Left lung (tissue), 14 donors: ENCODE results near the gene PKP4. TPM values are rescaled to one million over a fixed set of nuclear protein-coding genes. Genes with fewer than 3 reads are reported as not detected.

Experiments
- ATAC-seq: fragments of 200-7000 bp; cut with Tn5 transposase; one replicate; pipeline ENCODE4 v1.9.1; 2020; ENCODE audit warnings: moderate library complexity
- DNase-seq, 4 donors: peaks; one replicate each; pipeline ENCODE4 v3.0.0-alpha.2; 2013 to 2020
- H3K27ac ChIP-seq, 2 donors: fragments of 200-600 bp; sonication (generic) in 1 of 2; one replicate each; pipeline versions ENCODE4 v1.5.0 to v1.8.0; 2020 to 2021
- H3K27me3 ChIP-seq, 2 donors: fragments of 200-600 bp; sonication (generic) in 1 of 2; one replicate each; pipeline versions ENCODE4 v1.5.0 to v1.8.0; 2020 to 2021
- H3K36me3 ChIP-seq, 2 donors: fragments of 200-600 bp; sonication (generic) in 1 of 2; one replicate each; pipeline versions ENCODE4 v1.5.0 to v1.8.0; 2020 to 2021
- H3K4me1 ChIP-seq, 2 donors: fragments of 200-600 bp; one replicate each; pipeline ENCODE4 v1.8.0; 2021
- H3K4me3 ChIP-seq, 2 donors: fragments of 200-600 bp; sonication (generic) in 1 of 2; one replicate each; pipeline versions ENCODE4 v1.5.0 to v1.8.0; 2020 to 2021; ENCODE audit warnings: mild to moderate bottlenecking in 1 of 2
- H3K9me3 ChIP-seq, 2 donors: fragments of 200-600 bp; sonication (generic) in 1 of 2; one replicate each; pipeline versions ENCODE4 v1.5.0 to v1.8.0; 2020 to 2021
- intact Hi-C, 2 donors: fragments of 100-400 bp; cut with DNase I; formaldehyde crosslinking; loops; one replicate each; pipeline versions ENCODE4 v1.11.2 to v1.14.2; 2022
- long read RNA-seq, 12 donors: library from polyadenylated mRNA in 2 of 12; unstranded in 2 of 12; transcript quantifications; one replicate each; pipeline ENCODE4 v2.0.0 and lab custom pipeline, GENCODE V29; 2019 to 2026
- polyA plus RNA-seq, 6 donors: library from polyadenylated mRNA; unstranded; fragments of 120-200 nt; gene quantifications; one replicate each; pipeline ENCODE4 v1.2.1, GENCODE V29; 2013; ENCODE audit not compliant: insufficient read length in 6 of 6
- total RNA-seq, 2 donors: library from RNA; stranded (reverse); fragmentation: NEBNext Ultra II Directional; extraction: Animal tissue kit (Norgen Biotek cat#: 25700); gene quantifications; one replicate each; pipeline ENCODE4 v1.2.1, GENCODE V29; 2021
- TF ChIP-seq, protein P1 (sequence below), 2 donors: fragments of 200-600 bp; sonication (generic) in 1 of 2; IDR thresholded peaks; one replicate each; pipeline versions ENCODE4 v1.5.0 to v1.8.0; 2021; ENCODE audit warnings: antibody characterized with exemption in 2 of 2
- donor health status: DM: no; HTN: yes; CAD: no.
- donor health status: DM: no; HTN: no; CAD: no.

The PKP4 gene, protein sequence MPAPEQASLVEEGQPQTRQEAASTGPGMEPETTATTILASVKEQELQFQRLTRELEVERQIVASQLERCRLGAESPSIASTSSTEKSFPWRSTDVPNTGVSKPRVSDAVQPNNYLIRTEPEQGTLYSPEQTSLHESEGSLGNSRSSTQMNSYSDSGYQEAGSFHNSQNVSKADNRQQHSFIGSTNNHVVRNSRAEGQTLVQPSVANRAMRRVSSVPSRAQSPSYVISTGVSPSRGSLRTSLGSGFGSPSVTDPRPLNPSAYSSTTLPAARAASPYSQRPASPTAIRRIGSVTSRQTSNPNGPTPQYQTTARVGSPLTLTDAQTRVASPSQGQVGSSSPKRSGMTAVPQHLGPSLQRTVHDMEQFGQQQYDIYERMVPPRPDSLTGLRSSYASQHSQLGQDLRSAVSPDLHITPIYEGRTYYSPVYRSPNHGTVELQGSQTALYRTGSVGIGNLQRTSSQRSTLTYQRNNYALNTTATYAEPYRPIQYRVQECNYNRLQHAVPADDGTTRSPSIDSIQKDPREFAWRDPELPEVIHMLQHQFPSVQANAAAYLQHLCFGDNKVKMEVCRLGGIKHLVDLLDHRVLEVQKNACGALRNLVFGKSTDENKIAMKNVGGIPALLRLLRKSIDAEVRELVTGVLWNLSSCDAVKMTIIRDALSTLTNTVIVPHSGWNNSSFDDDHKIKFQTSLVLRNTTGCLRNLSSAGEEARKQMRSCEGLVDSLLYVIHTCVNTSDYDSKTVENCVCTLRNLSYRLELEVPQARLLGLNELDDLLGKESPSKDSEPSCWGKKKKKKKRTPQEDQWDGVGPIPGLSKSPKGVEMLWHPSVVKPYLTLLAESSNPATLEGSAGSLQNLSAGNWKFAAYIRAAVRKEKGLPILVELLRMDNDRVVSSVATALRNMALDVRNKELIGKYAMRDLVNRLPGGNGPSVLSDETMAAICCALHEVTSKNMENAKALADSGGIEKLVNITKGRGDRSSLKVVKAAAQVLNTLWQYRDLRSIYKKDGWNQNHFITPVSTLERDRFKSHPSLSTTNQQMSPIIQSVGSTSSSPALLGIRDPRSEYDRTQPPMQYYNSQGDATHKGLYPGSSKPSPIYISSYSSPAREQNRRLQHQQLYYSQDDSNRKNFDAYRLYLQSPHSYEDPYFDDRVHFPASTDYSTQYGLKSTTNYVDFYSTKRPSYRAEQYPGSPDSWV
- 10 to 100 TPM; 48.3 to 57.8 TPM for total RNA-seq
- 100 to 1,000 TPM in 5 of 6 donors, 10 to 100 TPM in 1; 96.2 to 129 (median 119) TPM for polyA plus RNA-seq
- long read RNA-seq, donor 1, transcript PKP4-212 (3 exons, 452 nt): major isoform, 13 of 28 reads
- long read RNA-seq, donor 1, transcript PKP4-213 (4 exons, 1,566 nt): minor isoform, 5 of 28 reads
- long read RNA-seq, donor 1, partial matches to known transcripts: 10 of 28 reads
- long read RNA-seq, donor 1, other reads (novel, unspliced or antisense): 0 of 28 reads
- long read RNA-seq, donor 2, transcript PKP4-212 (3 exons, 452 nt): major isoform, 6 of 12 reads
- long read RNA-seq, donor 2, partial matches to known transcripts: 5 of 12 reads
- long read RNA-seq, donor 2, other reads (novel, unspliced or antisense): 0 of 12 reads
- long read RNA-seq, donor 3, partial matches to known transcripts: 0 of 1 reads
- long read RNA-seq, donor 3, other reads (novel, unspliced or antisense): 0 of 1 reads
- long read RNA-seq, donor 4, partial matches to known transcripts: 1 of 3 reads
- long read RNA-seq, donor 4, other reads (novel, unspliced or antisense): 2 of 3 reads
- long read RNA-seq, donor 5, partial matches to known transcripts: 0 of 4 reads
- long read RNA-seq, donor 5, other reads (novel, unspliced or antisense): 0 of 4 reads
- long read RNA-seq, donor 6, partial matches to known transcripts: 0 of 2 reads
- long read RNA-seq, donor 6, other reads (novel, unspliced or antisense): 0 of 2 reads
- long read RNA-seq, donor 7, partial matches to known transcripts: 8 of 12 reads
- long read RNA-seq, donor 7, other reads (novel, unspliced or antisense): 0 of 12 reads
- long read RNA-seq, donor 8, partial matches to known transcripts: 112 of 117 reads
- long read RNA-seq, donor 8, other reads (novel, unspliced or antisense): 0 of 117 reads
- long read RNA-seq, donor 9: 0 reads
- long read RNA-seq, donor 10, partial matches to known transcripts: 2 of 2 reads
- long read RNA-seq, donor 10, other reads (novel, unspliced or antisense): 0 of 2 reads
- long read RNA-seq, donor 11, full-length matches to known transcripts: 11 of 189 reads
- long read RNA-seq, donor 11, partial matches to known transcripts: 178 of 189 reads
- long read RNA-seq, donor 11, other reads (novel, unspliced or antisense): 0 of 189 reads
- long read RNA-seq, donor 12, partial matches to known transcripts: 0 of 5 reads
- long read RNA-seq, donor 12, other reads (novel, unspliced or antisense): 0 of 5 reads

DNA sequence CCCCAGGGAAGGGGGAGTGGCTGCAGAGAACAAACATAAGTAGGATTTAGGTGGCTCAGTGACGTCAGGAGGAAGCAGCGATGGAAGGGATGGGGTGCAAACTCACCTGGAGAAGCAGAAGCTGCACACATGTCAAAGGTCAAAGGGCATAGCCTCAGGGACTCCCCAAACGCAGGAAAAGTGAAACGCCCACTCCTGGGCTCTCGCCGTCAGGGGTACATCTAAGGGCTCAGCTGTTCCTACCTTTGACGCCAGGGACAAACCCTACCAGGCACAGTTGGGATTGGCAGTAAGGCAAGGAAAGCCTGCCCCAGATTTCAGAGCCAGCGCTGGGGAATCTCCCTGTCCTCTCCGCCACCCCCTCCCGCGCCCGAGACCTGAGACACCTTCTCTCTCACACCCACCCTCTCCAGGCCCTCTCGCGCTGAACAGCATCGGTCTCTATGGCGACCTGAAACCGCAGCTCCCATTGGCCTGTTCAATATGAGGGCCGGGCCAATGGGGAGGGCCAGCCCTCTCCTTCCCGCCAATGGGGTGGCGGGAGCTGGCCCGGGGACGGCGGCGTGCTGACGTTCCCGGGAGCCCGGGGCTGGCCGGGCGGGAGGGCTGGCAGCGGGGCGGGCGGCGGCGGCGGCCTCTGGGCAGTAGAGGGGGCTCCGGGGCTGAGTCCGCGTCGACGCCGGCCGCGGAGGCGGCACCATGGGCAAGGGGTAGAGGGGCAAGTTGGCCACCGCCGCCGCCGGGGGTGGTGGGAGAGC lies at the start of gene PKP4, which contains the start of gene CCDC148:
PKP4 (plus strand) TSS at position 644 of the 758 bp plus-strand sequence. CDS start 76,233 bp downstream, outside the sequence.
CCDC148 (minus strand) TSS at position 445 of the 758 bp plus-strand sequence; CDS start at position 131, 314 bp downstream.
- peaks cover 0 to 40% of the 10 kb centered on the region in 2 donors for H3K4me1 ChIP-seq
- H3K36me3 ChIP-seq: no peaks in the 10 kb centered on the region
- intact Hi-C loops: loop anchor here in 1 of 2 donors (10.0 kb wide), 1 partner anchor 272 kb away; no protein-coding TSS in a partner anchor
- DNase-seq (peak; percentile 91 to 97 (median 94)), ATAC-seq (peak; percentile 90)
- H3K9me3 ChIP-seq: no peaks in the 10 kb centered on the region
- H3K27me3 ChIP-seq: no peaks in the 10 kb centered on the region
- H3K27ac ChIP-seq: peak within 1 kb of the TSS; percentile 86 to 94
- TF ChIP-seq, protein P1, sequence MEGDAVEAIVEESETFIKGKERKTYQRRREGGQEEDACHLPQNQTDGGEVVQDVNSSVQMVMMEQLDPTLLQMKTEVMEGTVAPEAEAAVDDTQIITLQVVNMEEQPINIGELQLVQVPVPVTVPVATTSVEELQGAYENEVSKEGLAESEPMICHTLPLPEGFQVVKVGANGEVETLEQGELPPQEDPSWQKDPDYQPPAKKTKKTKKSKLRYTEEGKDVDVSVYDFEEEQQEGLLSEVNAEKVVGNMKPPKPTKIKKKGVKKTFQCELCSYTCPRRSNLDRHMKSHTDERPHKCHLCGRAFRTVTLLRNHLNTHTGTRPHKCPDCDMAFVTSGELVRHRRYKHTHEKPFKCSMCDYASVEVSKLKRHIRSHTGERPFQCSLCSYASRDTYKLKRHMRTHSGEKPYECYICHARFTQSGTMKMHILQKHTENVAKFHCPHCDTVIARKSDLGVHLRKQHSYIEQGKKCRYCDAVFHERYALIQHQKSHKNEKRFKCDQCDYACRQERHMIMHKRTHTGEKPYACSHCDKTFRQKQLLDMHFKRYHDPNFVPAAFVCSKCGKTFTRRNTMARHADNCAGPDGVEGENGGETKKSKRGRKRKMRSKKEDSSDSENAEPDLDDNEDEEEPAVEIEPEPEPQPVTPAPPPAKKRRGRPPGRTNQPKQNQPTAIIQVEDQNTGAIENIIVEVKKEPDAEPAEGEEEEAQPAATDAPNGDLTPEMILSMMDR (IDR thresholded peaks at IDR 0.05): no peak
- H3K4me3 ChIP-seq: peak within 1 kb of the TSS; percentile 87 to 97

DNA sequence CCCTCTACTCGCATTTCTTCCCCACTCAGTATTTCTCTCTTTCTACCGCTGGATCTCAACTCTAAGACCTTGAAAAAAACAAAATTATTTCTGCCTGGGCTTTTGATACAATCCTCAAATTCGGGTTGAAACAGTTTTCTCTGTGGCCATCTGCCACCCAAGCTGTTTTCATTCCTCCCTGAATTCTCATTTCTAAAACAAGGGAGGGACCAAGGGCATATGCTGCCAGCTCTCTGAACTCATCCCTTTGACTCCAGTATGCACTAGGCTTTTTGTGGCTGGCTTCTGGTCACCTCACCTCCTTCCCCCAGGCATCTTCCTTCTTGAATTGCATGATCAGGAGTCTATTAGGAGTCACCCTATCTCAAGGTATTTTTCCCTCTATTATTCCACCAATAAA lies 49.7 kb upstream of the PKP4 start:
- no peaks in the 10 kb centered on the region for H3K36me3 ChIP-seq
- H3K9me3 ChIP-seq: peaks cover 0 to 17% of the 10 kb centered on the region in 2 donors
- TF ChIP-seq, protein P1 (IDR thresholded peaks at IDR 0.05): no peak
- intact Hi-C loops: no loop called here
- no peak overlapping the region for H3K27ac ChIP-seq
- no peaks in the 10 kb centered on the region for H3K27me3 ChIP-seq
- no peak overlapping the region for H3K4me3 ChIP-seq
- DNase-seq (no peak), ATAC-seq (no peak)
- no peaks in the 10 kb centered on the region for H3K4me1 ChIP-seq

DNA sequence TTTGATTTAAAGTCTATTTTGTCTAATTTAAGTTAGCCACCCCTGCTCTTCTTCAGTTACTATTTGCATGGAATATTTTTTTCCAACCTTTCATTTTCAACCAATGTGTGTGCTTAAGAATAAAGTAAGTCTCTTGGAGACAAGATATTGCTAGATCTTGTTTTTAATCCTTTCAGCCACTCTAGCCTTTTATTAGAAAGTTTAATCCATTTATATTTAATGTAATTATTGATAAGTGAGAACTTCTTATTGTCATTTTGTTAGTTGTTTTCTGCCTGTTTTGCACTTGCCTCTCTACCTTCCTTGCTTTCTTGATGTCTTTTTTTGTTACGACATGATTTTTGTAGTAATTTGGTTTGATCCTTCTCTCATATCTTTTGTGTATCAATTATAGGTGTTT lies 46.6 kb upstream of the PKP4 start:
- Histone ChIP-seq H3K9me3 (peaks cover 0 to 18% of the 10 kb centered on the region in 2 donors), H3K27ac (no peak overlapping the region), H3K27me3 (no peaks in the 10 kb centered on the region), H3K36me3 (no peaks in the 10 kb centered on the region), H3K4me3 (no peak overlapping the region), H3K4me1 (no peaks in the 10 kb centered on the region)
- DNase-seq: no peak
- no peak for ATAC-seq
- intact Hi-C loops: no loop called here
- TF ChIP-seq, protein P1 (IDR thresholded peaks at IDR 0.05): no peak
